GM08714 (cell line): Measurements from ENCODE around the gene ATF7IP2.

Experiments used
- H3K4me3 ChIP-seq: fragments of 200-500 bp; sonication (Bioruptor generic); 2 replicates; pipeline ENCODE4 v1.5.1; 2014; ENCODE audit warnings: mild to moderate bottlenecking, low read length, inconsistent platforms
- ZNF274 ChIP-seq: IDR thresholded peaks from 2 replicates; pipeline ENCODE4 v1.6.1; 2012; ENCODE audit warnings: mild to moderate bottlenecking, low read depth, low read length

ATF7IP2 gene

GRCh38 chr16:10525214-10525825, 139.5 kb downstream of the ATF7IP2 start:
- no peak for TF ChIP-seq ZNF274

GRCh38 chr16:10526962-10527361, 141.1 kb downstream of the ATF7IP2 start:
- no peak overlapping the region for H3K4me3 ChIP-seq
- TF ChIP-seq ZNF274, result no peak

More at GRCh38 chr16:10525214-10525825, 139.5 kb downstream of the ATF7IP2 start:
- no peak overlapping the region for H3K4me3 ChIP-seq

GRCh38 chr16:10528635-10529034, 142.8 kb downstream of the ATF7IP2 start:
- no peak overlapping the region for H3K4me3 ChIP-seq
- TF ChIP-seq ZNF274, result no peak

- no peak for TF ChIP-seq ZNF274
- H3K4me3 ChIP-seq, result no peak overlapping the region
Observed at GRCh38 chr16:10529895-10530669, 144.2 kb downstream of the ATF7IP2 start.

GRCh38 chr16:10530685-10531084, 144.8 kb downstream of the ATF7IP2 start:
- no peak overlapping the region for H3K4me3 ChIP-seq
- no peak for TF ChIP-seq ZNF274

GRCh38 chr16:10531582-10531981, 145.7 kb downstream of the ATF7IP2 start:
- no peak for TF ChIP-seq ZNF274
- H3K4me3 ChIP-seq, result no peak overlapping the region
